Measurements from ENCODE around the gene PPIP5K1. TPM values are rescaled to one million over a fixed set of nuclear protein-coding genes. Genes with fewer than 3 reads are reported as not detected.
"Not testable (repeated sequence)": the region's sequence is repeated elsewhere in the genome, so short reads cannot be mapped to it uniquely, and the experiment has no call there.

Gene PPIP5K1
- total and polyA plus RNA-seq, 5 donors, result 6.8 to 26.7 (median 20.9) TPM

- DNase-seq; H3K9me3 ChIP-seq (ENCODE audit: control insufficient read depth, low read length); H3K27me3 ChIP-seq (ENCODE audit: control insufficient read depth, insufficient read depth); intact Hi-C loops (cut with DNase I); H3K4me3 ChIP-seq (ENCODE audit: low read length); H3K4me1 ChIP-seq (ENCODE audit: control insufficient read depth, insufficient read depth, low read length); H3K27ac ChIP-seq (ENCODE audit: low read length): not testable (repeated sequence)
- WGBS, result no CpG with 5 or more reads among the region's 43 CpGs
- ATAC-seq, result peak; percentile 54 to 61
Measured at GRCh38 chr15:43593328-43594190, 3.6 kb upstream of the PPIP5K1 start, which contains the start of gene CKMT1B. Gene CKMT1B, plus strand, starts transcription at chr15:43594027. Its CDS starts 192 bp downstream, at chr15:43594219.

GRCh38 chr15:43592841-43593240 lies 2.8 kb upstream of the PPIP5K1 start:
- ATAC-seq; intact Hi-C loops (cut with DNase I); H3K4me3 ChIP-seq (ENCODE audit: low read length); H3K9me3 ChIP-seq (ENCODE audit: control insufficient read depth, low read length); DNase-seq; H3K4me1 ChIP-seq (ENCODE audit: control insufficient read depth, insufficient read depth, low read length); H3K27me3 ChIP-seq (ENCODE audit: control insufficient read depth, insufficient read depth); H3K27ac ChIP-seq (ENCODE audit: low read length): not testable (repeated sequence)
- 19% methylated on average over 4 of the region's 8 CpGs for WGBS

DNA sequence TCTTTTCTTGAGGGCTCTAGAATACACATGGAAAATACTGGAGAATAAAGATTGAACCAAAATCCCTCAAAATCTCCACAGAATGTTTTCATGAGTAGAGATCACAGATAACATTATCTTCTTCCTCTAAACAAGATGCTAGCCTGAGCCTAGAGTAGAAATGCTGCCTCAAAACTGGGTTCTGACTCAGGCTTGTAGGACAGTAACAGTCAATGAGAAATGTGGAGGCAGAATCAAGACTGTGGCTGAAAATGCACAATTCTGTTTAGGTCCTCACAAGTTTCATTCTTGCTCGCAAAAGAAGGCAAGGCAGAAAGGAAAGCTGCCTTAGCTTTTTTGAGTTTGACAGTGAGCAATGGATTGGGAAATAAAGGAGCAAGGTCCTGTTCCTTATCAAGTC lies 15.4 kb downstream of the PPIP5K1 start:
- H3K27me3 ChIP-seq (ENCODE audit: control insufficient read depth, insufficient read depth); H3K4me1 ChIP-seq (ENCODE audit: control insufficient read depth, insufficient read depth, low read length); H3K4me3 ChIP-seq (ENCODE audit: low read length); H3K27ac ChIP-seq (ENCODE audit: low read length); intact Hi-C loops (cut with DNase I); H3K9me3 ChIP-seq (ENCODE audit: control insufficient read depth, low read length); ATAC-seq; DNase-seq: not testable (repeated sequence)
- WGBS, result no CpG with 5 or more reads among the region's 1 CpG

DNA sequence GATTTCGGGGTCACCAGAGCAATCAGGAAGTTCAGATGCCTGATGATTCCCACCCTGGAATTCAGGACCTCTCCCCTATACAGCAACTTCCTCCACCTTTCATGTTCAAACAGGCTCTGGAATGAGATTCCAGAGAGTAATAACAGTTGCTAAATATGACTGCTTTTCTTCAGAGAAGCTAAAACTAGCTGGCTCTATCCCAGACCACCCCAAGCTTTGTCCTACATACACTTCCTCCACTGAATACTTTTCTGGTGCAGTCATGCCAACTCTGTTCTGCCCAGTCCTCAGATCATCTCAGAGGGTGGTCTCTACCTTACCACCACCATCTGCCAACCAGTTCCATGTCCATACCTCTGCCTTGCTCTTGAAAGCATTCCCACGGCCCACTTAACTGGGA lies 23.4 kb downstream of the PPIP5K1 start:
- H3K27ac ChIP-seq (ENCODE audit: low read length); H3K4me3 ChIP-seq (ENCODE audit: low read length); ATAC-seq; H3K9me3 ChIP-seq (ENCODE audit: control insufficient read depth, low read length); intact Hi-C loops (cut with DNase I); DNase-seq; H3K4me1 ChIP-seq (ENCODE audit: control insufficient read depth, insufficient read depth, low read length); H3K27me3 ChIP-seq (ENCODE audit: control insufficient read depth, insufficient read depth): not testable (repeated sequence)
- no CpG with 5 or more reads among the region's 2 CpGs for WGBS

- not testable (repeated sequence) for ATAC-seq, DNase-seq
- WGBS, result no CpG with 5 or more reads among the region's 8 CpGs
Measured at GRCh38 chr15:43563793-43564192, 26.2 kb downstream of the PPIP5K1 start.

GRCh38 chr15:43562753-43563152 lies 27.3 kb downstream of the PPIP5K1 start:
- H3K27ac ChIP-seq (ENCODE audit: low read length); H3K4me1 ChIP-seq (ENCODE audit: control insufficient read depth, insufficient read depth, low read length): not testable (repeated sequence)

More at GRCh38 chr15:43563793-43564192, 26.2 kb downstream of the PPIP5K1 start:
- H3K27ac ChIP-seq (ENCODE audit: low read length); H3K4me1 ChIP-seq (ENCODE audit: control insufficient read depth, insufficient read depth, low read length); H3K4me3 ChIP-seq (ENCODE audit: low read length); H3K27me3 ChIP-seq (ENCODE audit: control insufficient read depth, insufficient read depth); intact Hi-C loops (cut with DNase I); H3K9me3 ChIP-seq (ENCODE audit: control insufficient read depth, low read length): not testable (repeated sequence)

GRCh38 chr15:43552986-43553385 lies 37.0 kb downstream of the PPIP5K1 start:
- ATAC-seq (no peak), DNase-seq (no peak)
- Histone ChIP-seq H3K4me3 (ENCODE audit: low read length) (no peak overlapping the region), H3K27ac (ENCODE audit: low read length) (no peak overlapping the region), H3K4me1 (ENCODE audit: control insufficient read depth, insufficient read depth, low read length) (no peaks in the 10 kb centered on the region), H3K9me3 (ENCODE audit: control insufficient read depth, low read length) (no peaks in the 10 kb centered on the region), H3K27me3 (ENCODE audit: control insufficient read depth, insufficient read depth) (no peaks in the 10 kb centered on the region)
- intact Hi-C loops (cut with DNase I), result no loop called here
- WGBS, result 71% methylated on average over 2 of the region's 2 CpGs

More at GRCh38 chr15:43562753-43563152, 27.3 kb downstream of the PPIP5K1 start:
- H3K9me3 ChIP-seq (ENCODE audit: control insufficient read depth, low read length); ATAC-seq; H3K27me3 ChIP-seq (ENCODE audit: control insufficient read depth, insufficient read depth); intact Hi-C loops (cut with DNase I); DNase-seq; H3K4me3 ChIP-seq (ENCODE audit: low read length): not testable (repeated sequence)
- 100% methylated on average over 2 of the region's 3 CpGs for WGBS

DNA sequence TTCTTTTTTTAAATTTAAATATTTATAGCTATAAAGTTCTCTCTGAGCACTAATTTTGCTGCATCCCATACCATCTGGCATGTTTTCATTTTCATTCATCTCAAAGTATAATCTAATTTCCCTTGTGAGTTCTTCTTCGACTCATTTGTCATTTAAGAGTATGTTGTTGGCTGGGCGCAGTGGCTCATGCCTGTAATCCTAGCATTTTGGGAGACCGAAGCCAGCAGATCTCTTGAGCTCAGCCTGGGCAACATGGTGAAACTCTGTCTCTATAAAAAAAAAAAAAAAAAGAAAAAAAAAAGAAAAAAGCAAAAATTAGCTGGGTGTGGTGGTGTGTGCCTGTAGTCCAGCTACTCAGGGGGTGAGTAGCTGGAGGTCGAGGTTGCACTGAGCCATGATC lies 37.8 kb downstream of the PPIP5K1 start:
- no peaks in the 10 kb centered on the region for H3K27me3 ChIP-seq (ENCODE audit: control insufficient read depth, insufficient read depth)
- DNase-seq, result no peak
- intact Hi-C loops (cut with DNase I), result no loop called here
- H3K27ac ChIP-seq (ENCODE audit: low read length), result no peak overlapping the region
- 87% methylated on average over 4 of the region's 4 CpGs for WGBS
- ATAC-seq, result no peak
- no peaks in the 10 kb centered on the region for H3K4me1 ChIP-seq (ENCODE audit: control insufficient read depth, insufficient read depth, low read length)
- no peaks in the 10 kb centered on the region for H3K9me3 ChIP-seq (ENCODE audit: control insufficient read depth, low read length)
- H3K4me3 ChIP-seq (ENCODE audit: low read length), result no peak overlapping the region

DNA sequence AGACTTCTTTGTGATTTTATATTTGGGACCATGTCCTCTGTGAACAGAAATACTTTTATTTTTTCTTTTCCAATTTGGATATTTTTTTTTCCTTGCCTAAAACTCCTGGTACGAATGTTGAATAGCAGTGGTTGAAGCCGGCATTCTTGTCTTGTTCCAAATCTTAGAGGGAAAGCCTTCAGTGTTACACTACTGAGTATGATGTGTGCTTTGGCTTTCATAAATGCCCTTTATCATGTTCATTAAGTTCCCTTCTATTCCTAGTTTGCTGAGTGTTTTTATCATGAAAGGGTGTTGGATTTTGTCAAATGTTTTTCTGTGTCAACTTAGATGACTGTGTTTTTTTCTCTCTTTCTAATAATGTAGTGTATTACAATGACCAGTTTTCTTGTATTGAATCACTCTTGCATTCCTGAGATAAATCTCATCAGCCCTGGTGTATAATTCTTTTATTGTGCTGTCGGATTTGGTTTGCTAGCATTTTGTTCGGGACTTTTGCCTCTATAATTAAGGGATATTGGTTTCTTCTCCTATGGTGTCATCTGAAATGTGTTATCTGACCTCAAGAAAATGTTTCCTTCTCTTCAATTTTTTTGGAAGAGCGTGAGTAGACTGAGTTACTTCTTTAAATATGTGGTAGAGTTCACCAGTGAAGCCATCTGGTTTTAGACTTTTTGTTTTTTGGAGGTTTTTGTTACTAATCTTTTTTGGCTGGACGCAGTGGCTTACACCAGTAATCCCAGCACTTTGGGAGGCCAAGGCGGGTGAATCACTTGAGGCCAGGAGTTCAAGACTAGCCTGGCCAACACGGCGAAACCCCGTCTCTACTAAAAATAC lies 39.3 kb downstream of the PPIP5K1 start:
- peak in 2 of 3 donors; percentile 41 to 62 for DNase-seq
- H3K9me3 ChIP-seq (ENCODE audit: control insufficient read depth, low read length), result no peaks in the 10 kb centered on the region
- no peaks in the 10 kb centered on the region for H3K4me1 ChIP-seq (ENCODE audit: control insufficient read depth, insufficient read depth, low read length)
- H3K27me3 ChIP-seq (ENCODE audit: control insufficient read depth, insufficient read depth), result no peaks in the 10 kb centered on the region
- no peak overlapping the region for H3K4me3 ChIP-seq (ENCODE audit: low read length)
- 49% methylated on average over 10 of the region's 10 CpGs for WGBS
- no peak overlapping the region for H3K27ac ChIP-seq (ENCODE audit: low read length)
- intact Hi-C loops (cut with DNase I), result no loop called here
- peak; percentile 51 to 69 for ATAC-seq

GRCh38 chr15:43547539-43547938 lies 42.5 kb downstream of the PPIP5K1 start:
- no peak overlapping the region for H3K4me3 ChIP-seq (ENCODE audit: low read length)
- no peaks in the 10 kb centered on the region for H3K27me3 ChIP-seq (ENCODE audit: control insufficient read depth, insufficient read depth)
- H3K27ac ChIP-seq (ENCODE audit: low read length), result no peak overlapping the region
- no peak for DNase-seq
- 97% methylated on average over 2 of the region's 2 CpGs for WGBS
- no peak for ATAC-seq
- intact Hi-C loops (cut with DNase I), result no loop called here
- no peaks in the 10 kb centered on the region for H3K9me3 ChIP-seq (ENCODE audit: control insufficient read depth, low read length)
- no peaks in the 10 kb centered on the region for H3K4me1 ChIP-seq (ENCODE audit: control insufficient read depth, insufficient read depth, low read length)

- DNase-seq (no peak), ATAC-seq (no peak)
- WGBS, result 83% methylated on average over 1 of the region's 1 CpG
- H3K4me1 ChIP-seq (ENCODE audit: control insufficient read depth, insufficient read depth, low read length), result no peaks in the 10 kb centered on the region
- H3K9me3 ChIP-seq (ENCODE audit: control insufficient read depth, low read length), result no peaks in the 10 kb centered on the region
- intact Hi-C loops (cut with DNase I), result no loop called here
- no peaks in the 10 kb centered on the region for H3K27me3 ChIP-seq (ENCODE audit: control insufficient read depth, insufficient read depth)
- H3K27ac ChIP-seq (ENCODE audit: low read length), result no peak overlapping the region
- no peak overlapping the region for H3K4me3 ChIP-seq (ENCODE audit: low read length)
Measured at GRCh38 chr15:43545426-43545825, 44.6 kb downstream of the PPIP5K1 start.
